Liver (tissue), 9 donors: Measurements from ENCODE around the gene DROSHA. TPM values are rescaled to one million over a fixed set of nuclear protein-coding genes. Genes with fewer than 3 reads are reported as not detected.

ENCODE experiments used
- DNase-seq: peaks from one replicate; pipeline ENCODE4 v3.0.0-alpha.2; 2017; ENCODE audit warnings: low spot score
- H3K27ac ChIP-seq, 2 donors: one replicate each; pipeline ENCODE4 v1.7.0; 2013; ENCODE audit warnings: inconsistent platforms in 2 of 2, low read length in 2 of 2, control low read depth in 1 of 2, low read depth in 1 of 2, mild to moderate bottlenecking in 1 of 2
- H3K27me3 ChIP-seq, 4 donors: one replicate each; pipeline versions ENCODE4 v1.6.1 to v1.7.0; 2013; ENCODE audit warnings: low read length in 3 of 4, inconsistent platforms in 1 of 4, mild to moderate bottlenecking in 1 of 4, moderate library complexity in 1 of 4; ENCODE audit not compliant: control insufficient read depth in 4 of 4, insufficient read depth in 4 of 4
- H3K36me3 ChIP-seq, 4 donors: one replicate each; pipeline versions ENCODE4 v1.6.1 to v1.7.0; 2013; ENCODE audit warnings: low read length in 3 of 4, mild to moderate bottlenecking in 3 of 4, low read depth in 1 of 4, moderate library complexity in 1 of 4; ENCODE audit not compliant: control insufficient read depth in 4 of 4, insufficient read depth in 3 of 4
- H3K4me1 ChIP-seq, 4 donors: one replicate each; pipeline versions ENCODE4 v1.6.1 to v1.7.0; 2013; ENCODE audit warnings: low read length in 3 of 4, mild to moderate bottlenecking in 3 of 4, moderate library complexity in 1 of 4; ENCODE audit not compliant: control insufficient read depth in 4 of 4, insufficient read depth in 4 of 4
- H3K4me3 ChIP-seq, 3 donors: one replicate each; pipeline versions ENCODE4 v1.6.1 to v1.7.0; 2013; ENCODE audit warnings: low read length in 3 of 3, control low read depth in 1 of 3, low read depth in 1 of 3, mild to moderate bottlenecking in 1 of 3
- H3K9ac ChIP-seq, 2 donors: one replicate each; pipeline ENCODE4 v1.7.0; 2013; ENCODE audit warnings: low read length in 2 of 2, mild to moderate bottlenecking in 2 of 2, moderate library complexity in 2 of 2, control low read depth in 1 of 2, low read depth in 1 of 2
- H3K9me3 ChIP-seq, 4 donors: one replicate each; pipeline versions ENCODE4 v1.6.1 to v1.7.0; 2013; ENCODE audit warnings: low read length in 3 of 4; ENCODE audit not compliant: control insufficient read depth in 4 of 4
- EGR1 ChIP-seq, 2 donors: IDR thresholded peaks; 2 replicates each; pipeline ENCODE4 v1.6.1; 2016 to 2018; ENCODE audit warnings: antibody characterized with exemption in 2 of 2, low read depth in 2 of 2
- FOXA1 ChIP-seq: IDR thresholded peaks from 2 replicates; pipeline ENCODE4 v1.6.1; 2016; ENCODE audit warnings: antibody characterized with exemption
- FOXA2 ChIP-seq: IDR thresholded peaks from 2 replicates; pipeline ENCODE4 v1.6.1; 2016; ENCODE audit warnings: antibody characterized with exemption
- HNF4A ChIP-seq, 2 donors: conservative IDR thresholded peaks; 2 replicates each; pipeline ENCODE4 v1.6.1; 2016; ENCODE audit warnings: antibody characterized with exemption in 2 of 2, mild to moderate bottlenecking in 2 of 2
- HNF4G ChIP-seq: IDR thresholded peaks from 2 replicates; pipeline ENCODE4 v1.6.1; 2016; ENCODE audit warnings: antibody characterized with exemption
- JUND ChIP-seq, 2 donors: IDR thresholded peaks; 2 replicates each; pipeline ENCODE4 v1.6.1; 2016; ENCODE audit warnings: antibody characterized with exemption in 2 of 2
- NR2F2 ChIP-seq: IDR thresholded peaks from 2 replicates; pipeline ENCODE4 v1.6.1; 2016; ENCODE audit warnings: antibody characterized with exemption
- RAD21 ChIP-seq, 2 donors: IDR thresholded peaks; 2 replicates each; pipeline ENCODE4 v1.6.1; 2016; ENCODE audit warnings: antibody characterized with exemption in 2 of 2, mild to moderate bottlenecking in 2 of 2
- RXRA ChIP-seq, 2 donors: IDR thresholded peaks; 2 replicates each; pipeline ENCODE4 v1.6.1; 2017 to 2018; ENCODE audit warnings: antibody characterized with exemption in 2 of 2, mild to moderate bottlenecking in 1 of 2
- SP1 ChIP-seq: IDR thresholded peaks from 2 replicates; pipeline ENCODE4 v1.6.1; 2018; ENCODE audit warnings: antibody characterized with exemption, mild to moderate bottlenecking
- TAF1 ChIP-seq: conservative IDR thresholded peaks from 2 replicates; pipeline ENCODE4 v1.6.1; 2016; ENCODE audit warnings: antibody characterized with exemption, mild to moderate bottlenecking
- YY1 ChIP-seq: IDR thresholded peaks from 2 replicates; pipeline ENCODE4 v1.6.1; 2016; ENCODE audit warnings: antibody characterized with exemption, mild to moderate bottlenecking
- WGBS: extraction: QIAGEN DNeasy Blood & Tissue Kit; methylation state at CpG from one replicate; pipeline ENCODE4 v1.1.7; 2013; 5-methylcytosine and 5-hydroxymethylcytosine counted together
- polyA plus RNA-seq, 2 donors: library from polyadenylated mRNA; stranded (reverse) in 1 of 2; unstranded in 1 of 2; fragments of 200-250 nt in 1 of 2; fragments of >200 nt in 1 of 2; fragmentation: Nextera tagmentation in 1 of 2; extraction: Ambion mirVana in 1 of 2; gene quantifications; one replicate each; pipeline versions ENCODE4 v1.2.1 to v1.2.3, GENCODE V29; 2013 to 2015
- total RNA-seq, 2 donors: library from RNA; depleted of rRNA; stranded (reverse); fragments of >200 nt; gene quantifications; one replicate each; pipeline ENCODE4 v1.2.3, GENCODE V29; 2014
- TF ChIP-seq, protein P1 (sequence below): IDR thresholded peaks from 2 replicates; pipeline ENCODE4 v1.6.1; 2016; ENCODE audit warnings: antibody characterized with exemption
- TF ChIP-seq, protein P2 (sequence below): IDR thresholded peaks from 2 replicates; pipeline ENCODE4 v1.6.1; 2016; ENCODE audit warnings: antibody characterized with exemption
- TF ChIP-seq, protein P3 (sequence below): IDR thresholded peaks from 2 replicates; pipeline ENCODE4 v1.6.1; 2016; ENCODE audit warnings: antibody characterized with exemption
- TF ChIP-seq, protein P4 (sequence below): IDR thresholded peaks from 2 replicates; pipeline ENCODE4 v1.6.1; 2016; ENCODE audit warnings: antibody characterized with exemption, mild to moderate bottlenecking
- TF ChIP-seq, protein P5 (sequence below): fragments of 150-350 bp; IDR thresholded peaks from 2 replicates; pipeline ENCODE4 v1.5.1; 2017; ENCODE audit warnings: improper control_type of control experiment, low read depth, low read length; ENCODE audit not compliant: missing input control
- donor health status: healthy.
- donor health status: healthy.
- donor health status: healthy.
- donor health status: healthy.
- donor health status: healthy.

Gene DROSHA
- total and polyA plus RNA-seq, 4 donors: 8.2 to 25.4 (median 15.4) TPM

DNA sequence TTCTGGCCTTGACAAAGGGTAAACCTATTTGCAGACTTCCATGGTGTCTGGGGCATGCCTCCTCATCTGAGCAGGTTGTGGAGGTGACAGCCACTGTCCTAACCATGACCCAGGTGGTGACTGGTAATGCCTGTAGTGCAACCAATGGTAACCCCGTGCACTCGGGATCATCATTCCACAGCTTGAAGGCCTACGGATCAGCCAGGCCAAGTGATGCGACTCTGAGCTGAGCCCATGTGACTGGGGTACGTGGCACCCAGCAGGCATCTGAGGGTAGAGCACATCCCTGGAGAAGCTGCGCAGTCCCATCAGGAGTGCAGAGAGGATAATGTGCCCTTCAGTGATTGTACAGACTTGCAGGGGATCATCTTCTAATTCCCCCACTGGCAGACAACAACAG, 35.0 kb downstream of the DROSHA start (continued):
- TF ChIP-seq, protein P1, sequence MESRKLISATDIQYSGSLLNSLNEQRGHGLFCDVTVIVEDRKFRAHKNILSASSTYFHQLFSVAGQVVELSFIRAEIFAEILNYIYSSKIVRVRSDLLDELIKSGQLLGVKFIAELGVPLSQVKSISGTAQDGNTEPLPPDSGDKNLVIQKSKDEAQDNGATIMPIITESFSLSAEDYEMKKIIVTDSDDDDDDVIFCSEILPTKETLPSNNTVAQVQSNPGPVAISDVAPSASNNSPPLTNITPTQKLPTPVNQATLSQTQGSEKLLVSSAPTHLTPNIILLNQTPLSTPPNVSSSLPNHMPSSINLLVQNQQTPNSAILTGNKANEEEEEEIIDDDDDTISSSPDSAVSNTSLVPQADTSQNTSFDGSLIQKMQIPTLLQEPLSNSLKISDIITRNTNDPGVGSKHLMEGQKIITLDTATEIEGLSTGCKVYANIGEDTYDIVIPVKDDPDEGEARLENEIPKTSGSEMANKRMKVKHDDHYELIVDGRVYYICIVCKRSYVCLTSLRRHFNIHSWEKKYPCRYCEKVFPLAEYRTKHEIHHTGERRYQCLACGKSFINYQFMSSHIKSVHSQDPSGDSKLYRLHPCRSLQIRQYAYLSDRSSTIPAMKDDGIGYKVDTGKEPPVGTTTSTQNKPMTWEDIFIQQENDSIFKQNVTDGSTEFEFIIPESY: no peak
- TF ChIP-seq HNF4G (no peak), JUND (IDR thresholded peaks at IDR 0.05) (no peak), NR2F2 (no peak), FOXA1 (no peak), HNF4A (conservative IDR thresholded peaks at IDR 0.05) (no peak)
- TF ChIP-seq, protein P2, sequence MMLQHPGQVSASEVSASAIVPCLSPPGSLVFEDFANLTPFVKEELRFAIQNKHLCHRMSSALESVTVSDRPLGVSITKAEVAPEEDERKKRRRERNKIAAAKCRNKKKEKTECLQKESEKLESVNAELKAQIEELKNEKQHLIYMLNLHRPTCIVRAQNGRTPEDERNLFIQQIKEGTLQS: no peak

DNA sequence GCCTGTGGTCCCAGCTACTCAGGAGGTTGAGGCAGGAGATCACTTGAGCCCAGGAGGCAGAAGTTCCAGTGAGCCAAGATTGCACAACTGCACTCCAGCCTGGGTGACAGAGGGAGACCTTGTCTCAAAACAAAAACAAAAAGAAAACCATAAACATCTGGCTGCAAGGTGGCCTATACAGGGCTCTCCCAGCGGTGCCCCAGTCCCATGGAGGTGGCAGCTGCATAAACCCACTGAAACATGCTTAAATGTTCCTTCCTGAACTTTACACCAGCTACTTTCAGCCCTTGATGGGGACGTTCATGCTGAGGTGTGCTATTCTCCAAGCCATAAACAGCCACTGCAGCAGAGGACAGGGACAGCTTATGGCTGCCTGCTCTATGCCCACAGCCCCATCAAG, 35.6 kb downstream of the DROSHA start:
- Histone ChIP-seq H3K27me3 (no peaks in the 10 kb centered on the region), H3K9me3 (no peaks in the 10 kb centered on the region), H3K27ac (no peak overlapping the region), H3K4me1 (no peaks in the 10 kb centered on the region), H3K4me3 (no peak overlapping the region), H3K36me3 (peaks cover 10 to 59% (median 35%) of the 10 kb centered on the region in 4 donors), H3K9ac (no peak overlapping the region)
- whole genome bisulfite sequencing: 93% methylated on average over 2 of the region's 2 CpGs
- no peak for DNase-seq
- TF ChIP-seq HNF4G (no peak), TAF1 (no peak)
- TF ChIP-seq, protein P3, sequence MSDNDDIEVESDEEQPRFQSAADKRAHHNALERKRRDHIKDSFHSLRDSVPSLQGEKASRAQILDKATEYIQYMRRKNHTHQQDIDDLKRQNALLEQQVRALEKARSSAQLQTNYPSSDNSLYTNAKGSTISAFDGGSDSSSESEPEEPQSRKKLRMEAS: no peak

DNA sequence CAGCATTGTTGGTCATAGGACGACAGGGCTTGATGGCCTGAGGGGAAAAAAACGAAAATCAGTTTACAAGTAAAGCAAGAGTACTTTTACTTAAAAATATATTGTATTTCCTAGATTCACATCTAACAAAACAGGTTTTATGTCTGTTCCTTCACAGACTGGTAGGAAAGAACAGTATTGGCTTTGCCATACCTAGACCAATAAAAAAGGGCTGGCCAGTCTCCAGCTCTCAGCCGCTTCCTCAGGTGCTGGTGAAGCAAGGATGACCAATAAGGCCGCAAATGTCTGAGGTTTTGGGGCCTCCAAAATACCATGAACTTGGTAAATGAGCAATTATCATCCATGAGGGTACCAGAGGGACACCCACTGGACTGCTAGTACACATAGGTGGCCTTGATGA, 36.6 kb downstream of the DROSHA start:
- 97% methylated on average over 4 of the region's 4 CpGs for WGBS
- H3K9me3 ChIP-seq: no peaks in the 10 kb centered on the region
- no peaks in the 10 kb centered on the region for H3K4me1 ChIP-seq
- no peaks in the 10 kb centered on the region for H3K27me3 ChIP-seq
- H3K27ac ChIP-seq: no peak overlapping the region
- TF ChIP-seq, protein P1: no peak
- TF ChIP-seq RAD21 (IDR thresholded peaks at IDR 0.05) (no peak), FOXA2 (no peak), JUND (IDR thresholded peaks at IDR 0.05) (no peak), EGR1 (IDR thresholded peaks at IDR 0.05; ENCODE audit: low read depth in 2 of 2) (no peak), HNF4A (conservative IDR thresholded peaks at IDR 0.05) (no peak), RXRA (IDR thresholded peaks at IDR 0.05) (no peak), YY1 (no peak), SP1 (no peak), FOXA1 (no peak), TAF1 (no peak)
- TF ChIP-seq, protein P4, sequence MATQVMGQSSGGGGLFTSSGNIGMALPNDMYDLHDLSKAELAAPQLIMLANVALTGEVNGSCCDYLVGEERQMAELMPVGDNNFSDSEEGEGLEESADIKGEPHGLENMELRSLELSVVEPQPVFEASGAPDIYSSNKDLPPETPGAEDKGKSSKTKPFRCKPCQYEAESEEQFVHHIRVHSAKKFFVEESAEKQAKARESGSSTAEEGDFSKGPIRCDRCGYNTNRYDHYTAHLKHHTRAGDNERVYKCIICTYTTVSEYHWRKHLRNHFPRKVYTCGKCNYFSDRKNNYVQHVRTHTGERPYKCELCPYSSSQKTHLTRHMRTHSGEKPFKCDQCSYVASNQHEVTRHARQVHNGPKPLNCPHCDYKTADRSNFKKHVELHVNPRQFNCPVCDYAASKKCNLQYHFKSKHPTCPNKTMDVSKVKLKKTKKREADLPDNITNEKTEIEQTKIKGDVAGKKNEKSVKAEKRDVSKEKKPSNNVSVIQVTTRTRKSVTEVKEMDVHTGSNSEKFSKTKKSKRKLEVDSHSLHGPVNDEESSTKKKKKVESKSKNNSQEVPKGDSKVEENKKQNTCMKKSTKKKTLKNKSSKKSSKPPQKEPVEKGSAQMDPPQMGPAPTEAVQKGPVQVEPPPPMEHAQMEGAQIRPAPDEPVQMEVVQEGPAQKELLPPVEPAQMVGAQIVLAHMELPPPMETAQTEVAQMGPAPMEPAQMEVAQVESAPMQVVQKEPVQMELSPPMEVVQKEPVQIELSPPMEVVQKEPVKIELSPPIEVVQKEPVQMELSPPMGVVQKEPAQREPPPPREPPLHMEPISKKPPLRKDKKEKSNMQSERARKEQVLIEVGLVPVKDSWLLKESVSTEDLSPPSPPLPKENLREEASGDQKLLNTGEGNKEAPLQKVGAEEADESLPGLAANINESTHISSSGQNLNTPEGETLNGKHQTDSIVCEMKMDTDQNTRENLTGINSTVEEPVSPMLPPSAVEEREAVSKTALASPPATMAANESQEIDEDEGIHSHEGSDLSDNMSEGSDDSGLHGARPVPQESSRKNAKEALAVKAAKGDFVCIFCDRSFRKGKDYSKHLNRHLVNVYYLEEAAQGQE: no peak
- TF ChIP-seq, protein P2: no peak
- TF ChIP-seq, protein P5, sequence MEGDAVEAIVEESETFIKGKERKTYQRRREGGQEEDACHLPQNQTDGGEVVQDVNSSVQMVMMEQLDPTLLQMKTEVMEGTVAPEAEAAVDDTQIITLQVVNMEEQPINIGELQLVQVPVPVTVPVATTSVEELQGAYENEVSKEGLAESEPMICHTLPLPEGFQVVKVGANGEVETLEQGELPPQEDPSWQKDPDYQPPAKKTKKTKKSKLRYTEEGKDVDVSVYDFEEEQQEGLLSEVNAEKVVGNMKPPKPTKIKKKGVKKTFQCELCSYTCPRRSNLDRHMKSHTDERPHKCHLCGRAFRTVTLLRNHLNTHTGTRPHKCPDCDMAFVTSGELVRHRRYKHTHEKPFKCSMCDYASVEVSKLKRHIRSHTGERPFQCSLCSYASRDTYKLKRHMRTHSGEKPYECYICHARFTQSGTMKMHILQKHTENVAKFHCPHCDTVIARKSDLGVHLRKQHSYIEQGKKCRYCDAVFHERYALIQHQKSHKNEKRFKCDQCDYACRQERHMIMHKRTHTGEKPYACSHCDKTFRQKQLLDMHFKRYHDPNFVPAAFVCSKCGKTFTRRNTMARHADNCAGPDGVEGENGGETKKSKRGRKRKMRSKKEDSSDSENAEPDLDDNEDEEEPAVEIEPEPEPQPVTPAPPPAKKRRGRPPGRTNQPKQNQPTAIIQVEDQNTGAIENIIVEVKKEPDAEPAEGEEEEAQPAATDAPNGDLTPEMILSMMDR: no peak
- TF ChIP-seq, protein P3: no peak
- H3K4me3 ChIP-seq: no peak overlapping the region
- peaks cover 10 to 53% (median 36%) of the 10 kb centered on the region in 4 donors for H3K36me3 ChIP-seq
- H3K9ac ChIP-seq: no peak overlapping the region
- no peak for DNase-seq
